Measurements from ENCODE around the gene NATD1. TPM values are rescaled to one million over a fixed set of nuclear protein-coding genes. Genes with fewer than 3 reads are reported as not detected.
A peak's percentile ranks its signal among the peaks of the same experiment; 100 is the strongest.

The NATD1 gene
- total and polyA plus RNA-seq, 12 donors = 1.8 to 18.7 (median 10.3) TPM

DNA sequence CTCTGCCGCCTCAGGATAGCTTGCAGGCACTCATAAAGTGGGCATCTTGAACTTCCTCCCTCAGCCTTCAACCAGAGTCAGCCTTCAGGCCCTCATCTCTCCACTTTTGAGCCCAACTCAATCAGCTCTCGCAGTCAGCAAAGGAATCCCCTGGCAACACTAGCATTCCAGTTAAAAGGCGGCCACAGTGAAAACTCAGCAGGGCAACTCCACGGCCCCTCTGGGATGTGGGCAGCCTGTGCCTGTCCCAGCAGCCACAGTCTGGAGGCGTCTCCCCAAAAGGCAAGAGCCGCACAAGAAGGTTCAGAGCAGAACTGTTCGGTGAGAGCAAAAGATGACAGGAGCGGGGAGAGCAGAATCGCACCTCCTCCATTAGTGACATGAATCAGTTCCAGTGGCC, 48.3 kb downstream of the NATD1 start:
- TF ChIP-seq POLR2A (IDR thresholded peaks at IDR 0.05) = no peak
- TF ChIP-seq, protein P1, sequence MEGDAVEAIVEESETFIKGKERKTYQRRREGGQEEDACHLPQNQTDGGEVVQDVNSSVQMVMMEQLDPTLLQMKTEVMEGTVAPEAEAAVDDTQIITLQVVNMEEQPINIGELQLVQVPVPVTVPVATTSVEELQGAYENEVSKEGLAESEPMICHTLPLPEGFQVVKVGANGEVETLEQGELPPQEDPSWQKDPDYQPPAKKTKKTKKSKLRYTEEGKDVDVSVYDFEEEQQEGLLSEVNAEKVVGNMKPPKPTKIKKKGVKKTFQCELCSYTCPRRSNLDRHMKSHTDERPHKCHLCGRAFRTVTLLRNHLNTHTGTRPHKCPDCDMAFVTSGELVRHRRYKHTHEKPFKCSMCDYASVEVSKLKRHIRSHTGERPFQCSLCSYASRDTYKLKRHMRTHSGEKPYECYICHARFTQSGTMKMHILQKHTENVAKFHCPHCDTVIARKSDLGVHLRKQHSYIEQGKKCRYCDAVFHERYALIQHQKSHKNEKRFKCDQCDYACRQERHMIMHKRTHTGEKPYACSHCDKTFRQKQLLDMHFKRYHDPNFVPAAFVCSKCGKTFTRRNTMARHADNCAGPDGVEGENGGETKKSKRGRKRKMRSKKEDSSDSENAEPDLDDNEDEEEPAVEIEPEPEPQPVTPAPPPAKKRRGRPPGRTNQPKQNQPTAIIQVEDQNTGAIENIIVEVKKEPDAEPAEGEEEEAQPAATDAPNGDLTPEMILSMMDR (IDR thresholded peaks at IDR 0.05) = no peak
- Histone ChIP-seq H3K9me3 (replicated peaks in 1 of 3) (no peaks in the 10 kb centered on the region), H3K4me3 (no peak overlapping the region), H3K27me3 (no peaks in the 10 kb centered on the region), H3K36me3 (replicated peaks in 1 of 2) (peaks cover 0 to 2% of the 10 kb centered on the region in 2 donors), H3K4me1 (replicated peaks in 1 of 2) (peaks cover 0 to 3% of the 10 kb centered on the region in 2 donors), H3K27ac (no peak overlapping the region)
- intact Hi-C loops (cut with DNase I) = no loop called here
- WGBS, 4 donors = 90 to 93% (median 92%) methylated on average over 8 to 9 of the region's 9 CpGs
- no peak for DNase-seq

DNA sequence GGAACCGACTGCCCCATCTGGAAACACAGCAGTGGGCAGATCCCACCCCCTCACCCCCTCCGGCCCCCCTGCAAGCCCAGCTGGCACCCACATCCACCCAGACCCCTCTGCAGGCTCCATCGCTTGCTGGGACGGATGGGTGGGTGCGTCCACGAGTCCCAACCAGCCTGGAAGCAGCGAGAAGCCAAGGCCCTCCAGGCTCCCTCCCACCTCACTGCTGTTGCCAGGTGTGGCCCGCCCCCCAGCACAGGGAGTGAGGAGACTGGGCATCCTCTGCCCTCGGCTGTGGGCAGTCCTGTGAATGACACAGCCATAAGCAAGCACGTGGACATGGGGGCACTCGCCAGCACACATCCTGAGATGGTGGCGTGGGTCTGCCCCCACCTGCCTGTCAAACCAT, 50.7 kb downstream of the NATD1 start:
- Histone ChIP-seq H3K4me3 (no peak overlapping the region), H3K27me3 (no peaks in the 10 kb centered on the region), H3K27ac (no peak overlapping the region), H3K4me1 (replicated peaks in 1 of 2) (peaks cover 0 to 4% of the 10 kb centered on the region in 2 donors), H3K36me3 (replicated peaks in 1 of 2) (peaks cover 0 to 11% of the 10 kb centered on the region in 2 donors), H3K9me3 (replicated peaks in 1 of 3) (no peaks in the 10 kb centered on the region)
- intact Hi-C loops (cut with DNase I) = no loop called here
- TF ChIP-seq, protein P1 (IDR thresholded peaks at IDR 0.05) = no peak
- TF ChIP-seq POLR2A (IDR thresholded peaks at IDR 0.05) = no peak
- WGBS, 4 donors = 80 to 91% (median 89%) methylated on average over 5 to 12 of the region's 12 CpGs; no CpG with 5 or more reads in 1 of the 4 donors
- no peak for DNase-seq

DNA sequence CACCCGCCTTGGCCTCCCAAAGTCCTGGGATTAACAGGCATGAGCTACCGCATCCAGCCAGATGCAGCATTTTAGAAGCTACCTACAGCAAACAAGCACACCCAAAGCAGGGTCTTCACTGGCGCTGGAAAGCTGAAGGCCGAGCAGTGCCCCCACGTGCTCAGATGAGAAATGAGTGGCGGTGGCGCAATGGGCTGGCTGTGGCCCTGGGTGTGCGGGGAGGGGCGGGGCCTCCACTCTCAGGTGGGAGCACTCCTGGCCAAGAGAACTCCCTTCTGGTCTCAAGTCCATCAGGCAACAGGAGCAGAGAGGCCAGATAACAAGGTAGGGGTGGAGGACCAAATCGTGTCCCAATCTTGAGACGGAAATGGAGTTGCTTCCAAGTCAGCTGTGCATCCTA, 51.3 kb downstream of the NATD1 start:
- H3K4me1 ChIP-seq (replicated peaks in 1 of 2) = peaks cover 0 to 4% of the 10 kb centered on the region in 2 donors
- H3K27me3 ChIP-seq = no peaks in the 10 kb centered on the region
- 92 to 96% (median 94%) methylated on average over 6 to 11 of the region's 11 CpGs for WGBS, 4 donors
- H3K27ac ChIP-seq = no peak overlapping the region
- intact Hi-C loops (cut with DNase I) = no loop called here
- no peak for DNase-seq
- no peak overlapping the region for H3K4me3 ChIP-seq
- no peak for TF ChIP-seq POLR2A (IDR thresholded peaks at IDR 0.05)
- TF ChIP-seq, protein P1 (IDR thresholded peaks at IDR 0.05) = no peak
- H3K9me3 ChIP-seq (replicated peaks in 1 of 3) = no peaks in the 10 kb centered on the region
- H3K36me3 ChIP-seq (replicated peaks in 1 of 2) = peaks cover 0 to 18% of the 10 kb centered on the region in 2 donors

DNA sequence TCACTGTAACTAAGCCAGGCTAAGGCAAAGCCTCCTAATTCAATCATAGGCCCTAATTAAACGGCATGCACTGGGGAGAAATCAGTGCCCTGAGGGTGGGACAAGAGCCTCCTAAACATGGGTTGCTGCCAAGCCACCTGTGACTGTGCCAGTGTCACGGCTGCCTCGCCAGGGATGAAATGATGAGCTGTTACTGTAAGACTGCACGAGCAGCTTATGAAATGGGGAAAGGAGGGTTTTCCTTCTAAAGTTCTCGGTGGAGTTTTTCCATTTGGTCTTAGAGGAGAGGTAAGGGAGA, 52.0 kb downstream of the NATD1 start:
- intact Hi-C loops (cut with DNase I) = no loop called here
- TF ChIP-seq, protein P1 (IDR thresholded peaks at IDR 0.05) = no peak
- no peak for TF ChIP-seq POLR2A (IDR thresholded peaks at IDR 0.05)

More for the DNA sequence above, 52.0 kb downstream of the NATD1 start:
- Histone ChIP-seq H3K36me3 (replicated peaks in 1 of 2) (peaks cover 0 to 18% of the 10 kb centered on the region in 2 donors), H3K4me3 (no peak overlapping the region), H3K27ac (no peak overlapping the region), H3K9me3 (replicated peaks in 1 of 3) (no peaks in the 10 kb centered on the region), H3K27me3 (no peaks in the 10 kb centered on the region), H3K4me1 (replicated peaks in 1 of 2) (peaks cover 0 to 4% of the 10 kb centered on the region in 2 donors)
- 41 to 61% (median 55%) methylated on average over 5 of the region's 5 CpGs for WGBS, 4 donors
- peak in 2 of 7 donors; percentile 38 to 89 for DNase-seq
